Measurements from ENCODE around the gene GNAQ. TPM values are rescaled to one million over a fixed set of nuclear protein-coding genes. Genes with fewer than 3 reads are reported as not detected.

The GNAQ gene
- total RNA-seq, 1 experiment from 2014 or later: 55.5 TPM

- TF ChIP-seq FOXP1 (CRISPR knock-in tag; IDR thresholded peaks at IDR 0.05; ENCODE audit: borderline replicate concordance): no peak
- no peak for TF ChIP-seq HMGXB4 (CRISPR knock-in tag; IDR thresholded peaks at IDR 0.05)
- no peak for TF ChIP-seq ZNF219 (CRISPR knock-in tag; IDR thresholded peaks at IDR 0.05; ENCODE audit: borderline replicate concordance)
- TF ChIP-seq SMAD4 (CRISPR knock-in tag; IDR thresholded peaks at IDR 0.05): no peak
- no peak for TF ChIP-seq NR2C2 (CRISPR knock-in tag; IDR thresholded peaks at IDR 0.05)
- no peak for TF ChIP-seq ZSCAN18 (CRISPR knock-in tag; IDR thresholded peaks at IDR 0.05)
- no peak for TF ChIP-seq MXD4 (CRISPR knock-in tag; IDR thresholded peaks at IDR 0.05; ENCODE audit: borderline replicate concordance)
- TF ChIP-seq ARID4B (CRISPR knock-in tag; IDR thresholded peaks at IDR 0.05; ENCODE audit: borderline replicate concordance): no peak
- no peak for TF ChIP-seq PRDM15 (CRISPR knock-in tag; IDR thresholded peaks at IDR 0.05)
These were observed 219.8 kb downstream of the GNAQ start (continued) for GRCh38 chr9:77811832-77812231.

GRCh38 chr9:77810637-77811119 is 220.9 kb downstream of the GNAQ start:
- no peak overlapping the region for H3K27ac Mint-ChIP-seq

More at GRCh38 chr9:77810637-77811119, 220.9 kb downstream of the GNAQ start:
- ATAC-seq (no peak), DNase-seq (ENCODE audit: low spot score) (no peak)
- Mint-ChIP-seq H3K27me3 (ENCODE audit: low read depth) (no peaks in the 10 kb centered on the region), H3K9me3 (no peaks in the 10 kb centered on the region), H3K36me3 (no peaks in the 10 kb centered on the region; the same call in 1 of the 2 replicates), H3K4me1 (no peaks in the 10 kb centered on the region), H3K4me3 (no peak overlapping the region)
- TF ChIP-seq FOXK1 (CRISPR knock-in tag; IDR thresholded peaks at IDR 0.05) (no peak), ZNF532 (CRISPR knock-in tag; IDR thresholded peaks at IDR 0.05; ENCODE audit: borderline replicate concordance) (no peak), E2F1 (CRISPR knock-in tag; IDR thresholded peaks at IDR 0.05) (no peak), CTCF (IDR thresholded peaks at IDR 0.05) (no peak), MYBL2 (CRISPR knock-in tag; IDR thresholded peaks at IDR 0.05) (no peak), ATF1 (CRISPR knock-in tag; IDR thresholded peaks at IDR 0.05) (no peak)
- ChIA-PET POLR2A (no interaction called here), CTCF (no interaction called here)

Measured in WTC11 (cell line).